CD4-positive, alpha-beta T cell treated with Interleukin-4 for 1 hour (primary cell): Measurements from ENCODE around the gene TBC1D10A.

ENCODE experiments used
- DNase-seq, 2 donors: peaks; one replicate each; pipeline ENCODE4 v3.0.0-alpha.2; 2020 to 2022

Gene TBC1D10A

DNA sequence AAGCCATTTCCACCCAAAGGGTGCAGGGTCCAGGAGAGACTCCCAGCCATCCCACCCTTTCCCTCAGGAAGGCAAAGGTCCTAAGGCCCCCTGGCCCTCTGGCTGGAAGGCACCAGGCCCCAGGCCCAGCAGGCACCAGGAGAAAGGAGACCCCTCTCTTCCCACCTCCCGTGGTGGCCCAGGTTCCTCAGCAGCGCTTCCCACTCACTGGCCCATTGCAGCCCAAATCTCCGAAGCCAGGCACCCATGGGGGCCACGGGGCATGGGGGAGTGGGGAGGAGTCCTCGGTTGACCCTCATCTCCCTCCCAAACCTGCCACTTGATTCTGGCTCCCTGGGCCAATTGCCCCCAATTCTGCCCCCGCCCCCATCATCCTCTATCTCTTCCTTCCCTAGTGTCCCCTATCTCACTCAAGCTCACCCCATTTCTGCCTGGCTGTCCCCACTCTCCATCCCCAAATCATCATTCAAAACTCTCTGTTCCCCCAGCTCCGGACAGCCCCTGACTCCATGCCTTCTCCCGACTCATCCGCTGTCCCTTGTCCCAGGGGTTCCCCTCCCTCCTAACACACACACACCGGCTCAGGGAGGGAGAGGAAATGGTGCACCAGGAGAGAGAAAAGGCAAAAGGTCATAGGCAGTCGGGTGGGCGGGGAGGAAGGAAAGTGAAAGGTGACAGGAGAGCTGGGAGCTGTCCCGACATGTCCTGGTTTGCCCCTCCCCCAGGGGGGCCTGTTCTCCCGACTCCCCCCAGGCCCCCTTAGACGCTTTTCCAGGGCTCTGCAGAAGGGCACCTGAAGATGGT, 81.4 kb downstream of the TBC1D10A start:
- DNase-seq, result no peak

GRCh38 chr22:30244641-30245040, 82.1 kb downstream of the TBC1D10A start:
- DNase-seq, result no peak

- DNase-seq, result no peak
These were observed 82.7 kb downstream of the TBC1D10A start for GRCh38 chr22:30244066-30244465.

DNA sequence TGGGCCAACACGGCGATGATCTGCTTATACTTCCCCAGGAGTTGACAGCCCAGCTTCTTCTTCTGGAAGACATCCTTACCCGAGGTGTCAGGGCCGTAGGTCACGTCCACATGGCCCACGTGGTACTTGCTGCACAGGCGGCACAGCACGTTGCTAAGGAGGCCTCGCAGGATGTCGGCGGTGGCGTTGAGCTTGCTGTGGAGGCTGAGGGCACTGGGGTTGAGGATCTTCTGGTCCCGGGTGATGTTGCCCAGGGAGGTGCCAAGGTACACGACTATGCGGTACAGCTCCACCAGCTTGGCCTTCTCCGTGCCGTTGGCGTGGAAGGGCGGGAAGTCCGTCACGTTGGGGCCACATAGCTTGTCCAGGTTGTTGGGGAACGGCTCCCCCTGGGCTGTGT, 83.1 kb downstream of the TBC1D10A start:
- no peak for DNase-seq
